ENCODE data around the gene SLC35E1.

The SLC35E1 gene

GRCh38 chr19:16572332-16573211, at the start of gene SLC35E1:
SLC35E1 (minus strand) TSS chr19:16572415; CDS start chr19:16572364, 51 bp downstream.
- DNase-seq (ENCODE audit: low spot score), result peak; percentile 93

GRCh38 chr19:16621165-16621800, 49.1 kb upstream of the SLC35E1 start:
- no peak for DNase-seq (ENCODE audit: low spot score)

GRCh38 chr19:16620584-16620983, 48.4 kb upstream of the SLC35E1 start:
- no peak for DNase-seq (ENCODE audit: low spot score)

GRCh38 chr19:16620018-16620417, 47.8 kb upstream of the SLC35E1 start:
- DNase-seq (ENCODE audit: low spot score), result no peak

GRCh38 chr19:16619457-16619856, 47.2 kb upstream of the SLC35E1 start:
- no peak for DNase-seq (ENCODE audit: low spot score)

GRCh38 chr19:16618248-16618647, 46.0 kb upstream of the SLC35E1 start:
- DNase-seq (ENCODE audit: low spot score), result no peak

- no peak for DNase-seq (ENCODE audit: low spot score)
Observed at GRCh38 chr19:16615808-16616207, 43.6 kb upstream of the SLC35E1 start.

GRCh38 chr19:16614941-16615340, 42.7 kb upstream of the SLC35E1 start:
- DNase-seq (ENCODE audit: low spot score), result no peak

GRCh38 chr19:16613841-16614240, 41.6 kb upstream of the SLC35E1 start:
- DNase-seq (ENCODE audit: low spot score), result no peak

GRCh38 chr19:16612636-16613035, 40.4 kb upstream of the SLC35E1 start:
- no peak for DNase-seq (ENCODE audit: low spot score)

- DNase-seq (ENCODE audit: low spot score), result no peak
Observed at GRCh38 chr19:16611121-16611520, 38.9 kb upstream of the SLC35E1 start.

GRCh38 chr19:16609511-16610200, 37.4 kb upstream of the SLC35E1 start:
- no peak for DNase-seq (ENCODE audit: low spot score)

GRCh38 chr19:16608290-16608739, 36.1 kb upstream of the SLC35E1 start:
- no peak for DNase-seq (ENCODE audit: low spot score)

GRCh38 chr19:16607819-16608218, 35.6 kb upstream of the SLC35E1 start:
- DNase-seq (ENCODE audit: low spot score), result no peak

- DNase-seq (ENCODE audit: low spot score), result no peak
Observed at GRCh38 chr19:16605553-16605994, 33.4 kb upstream of the SLC35E1 start.

- DNase-seq (ENCODE audit: low spot score), result no peak
Observed at GRCh38 chr19:16605115-16605514, 32.9 kb upstream of the SLC35E1 start.

- DNase-seq (ENCODE audit: low spot score), result no peak
Observed at GRCh38 chr19:16604615-16605014, 32.4 kb upstream of the SLC35E1 start.

- DNase-seq (ENCODE audit: low spot score), result no peak
Observed at GRCh38 chr19:16603090-16603489, 30.9 kb upstream of the SLC35E1 start.

- DNase-seq (ENCODE audit: low spot score), result no peak
Observed at GRCh38 chr19:16601378-16602052, 29.3 kb upstream of the SLC35E1 start.

GRCh38 chr19:16600824-16601223, 28.6 kb upstream of the SLC35E1 start:
- no peak for DNase-seq (ENCODE audit: low spot score)

GRCh38 chr19:16599655-16600346, 27.6 kb upstream of the SLC35E1 start:
- no peak for DNase-seq (ENCODE audit: low spot score)

Measured in globus pallidus (tissue), 1 donor.